Erythroblast (primary cell): ENCODE data around the gene COL6A3.

Experiments used
- GATA1 ChIP-seq: IDR thresholded peaks from 2 replicates; pipeline ENCODE4 v1.6.1; 2011; ENCODE audit warnings: low read depth, mild to moderate bottlenecking, control low read depth, low read length, moderate library complexity
- POLR2A ChIP-seq: IDR thresholded peaks from 2 replicates; pipeline ENCODE4 v1.6.1; 2011; ENCODE audit warnings: mild to moderate bottlenecking, low read length

GRCh38 chr2:237315170-237315828 lies 98.7 kb downstream of the COL6A3 start:
- TF ChIP-seq POLR2A (no peak), GATA1 (no peak)
